CD4-positive, CD25-positive, alpha-beta regulatory T cell (primary cell): Measurements from ENCODE around the gene PDE4D. TPM values are rescaled to one million over a fixed set of nuclear protein-coding genes. Genes with fewer than 3 reads are reported as not detected.
"Not testable (repeated sequence)": the region's sequence is repeated elsewhere in the genome, so short reads cannot be mapped to it uniquely, and the experiment has no call there.

Source experiments
- ATAC-seq, 2 donors: fragments of 150-1000 bp; cut with Tn5 transposase; one replicate each; pipeline ENCODE4 v1.10.0; 2021; ENCODE audit warnings: low read depth in 2 of 2, moderate number of reproducible peaks in 2 of 2, moderate library complexity in 1 of 2
- DNase-seq, 3 donors: peaks; one replicate each; pipeline versions ENCODE4 v3.0.0 to v3.0.0-alpha.2; 2012 to 2022; ENCODE audit warnings: mixed read lengths in 1 of 3
- H3K27ac ChIP-seq: one replicate; pipeline ENCODE4 v1.7.0; 2013; ENCODE audit warnings: mild to moderate bottlenecking, low read length; ENCODE audit not compliant: insufficient read depth, poor library complexity, severe bottlenecking
- H3K27me3 ChIP-seq: one replicate; pipeline ENCODE4 v1.7.0; 2013; ENCODE audit warnings: low read length; ENCODE audit not compliant: control insufficient read depth, insufficient read depth
- H3K36me3 ChIP-seq: one replicate; pipeline ENCODE4 v1.7.0; 2013; ENCODE audit warnings: mild to moderate bottlenecking, low read length, moderate library complexity; ENCODE audit not compliant: control insufficient read depth, insufficient read depth
- H3K4me1 ChIP-seq: 2 replicates; pipeline ENCODE4 v1.7.0; 2013; ENCODE audit warnings: mild to moderate bottlenecking, low read length; ENCODE audit not compliant: insufficient read depth, control insufficient read depth, poor library complexity, severe bottlenecking
- H3K4me3 ChIP-seq: one replicate; pipeline ENCODE4 v1.7.0; 2013; ENCODE audit warnings: low read depth, mild to moderate bottlenecking, low read length, moderate library complexity
- H3K9me3 ChIP-seq, 2 experiments: 1 replicate in 1 of 2; 2 replicates in 1 of 2; pipeline ENCODE4 v1.7.0; 2013; ENCODE audit warnings: low read length in 2 of 2, mild to moderate bottlenecking in 1 of 2, moderate library complexity in 1 of 2; ENCODE audit not compliant: control insufficient read depth in 2 of 2
- H3K27ac Mint-ChIP-seq, 3 donors: one replicate each; pipeline ENCODE4 v1.8.0; 2020 to 2022; ENCODE audit warnings: mild to moderate bottlenecking in 3 of 3, mixed read lengths in 3 of 3, moderate library complexity in 2 of 3
- H3K27me3 Mint-ChIP-seq: one replicate; pipeline ENCODE4 v1.8.0; 2022; ENCODE audit warnings: mild to moderate bottlenecking, mixed read lengths
- H3K36me3 Mint-ChIP-seq: one replicate; pipeline ENCODE4 v1.8.0; 2020; ENCODE audit warnings: mixed read lengths
- H3K4me1 Mint-ChIP-seq, 4 donors: one replicate each; pipeline ENCODE4 v1.8.0; 2020 to 2022; ENCODE audit warnings: mixed read lengths in 4 of 4, mild to moderate bottlenecking in 1 of 4
- H3K4me3 Mint-ChIP-seq, 4 donors: one replicate each; pipeline ENCODE4 v1.8.0; 2020 to 2022; ENCODE audit warnings: mild to moderate bottlenecking in 4 of 4, mixed read lengths in 4 of 4, moderate library complexity in 3 of 4
- H3K9me3 Mint-ChIP-seq, 7 donors: one replicate each; pipeline ENCODE4 v1.8.0; 2020 to 2022; ENCODE audit warnings: mixed read lengths in 7 of 7, mild to moderate bottlenecking in 3 of 7, moderate library complexity in 2 of 7
- polyA plus RNA-seq, 4 donors: library from polyadenylated mRNA; unstranded; fragments of 300-500 nt; fragmentation: Illumina TruSeq; gene quantifications; one replicate each; pipeline ENCODE4 v1.2.3, GENCODE V29; 2021
- total RNA-seq: library from RNA; stranded (reverse); gene quantifications from one replicate; pipeline ENCODE4 v1.2.3, GENCODE V29; 2022

The PDE4D gene
- total and polyA plus RNA-seq, 5 donors from 2014 or later = 2.1 to 39.9 (median 4.8) TPM

DNA sequence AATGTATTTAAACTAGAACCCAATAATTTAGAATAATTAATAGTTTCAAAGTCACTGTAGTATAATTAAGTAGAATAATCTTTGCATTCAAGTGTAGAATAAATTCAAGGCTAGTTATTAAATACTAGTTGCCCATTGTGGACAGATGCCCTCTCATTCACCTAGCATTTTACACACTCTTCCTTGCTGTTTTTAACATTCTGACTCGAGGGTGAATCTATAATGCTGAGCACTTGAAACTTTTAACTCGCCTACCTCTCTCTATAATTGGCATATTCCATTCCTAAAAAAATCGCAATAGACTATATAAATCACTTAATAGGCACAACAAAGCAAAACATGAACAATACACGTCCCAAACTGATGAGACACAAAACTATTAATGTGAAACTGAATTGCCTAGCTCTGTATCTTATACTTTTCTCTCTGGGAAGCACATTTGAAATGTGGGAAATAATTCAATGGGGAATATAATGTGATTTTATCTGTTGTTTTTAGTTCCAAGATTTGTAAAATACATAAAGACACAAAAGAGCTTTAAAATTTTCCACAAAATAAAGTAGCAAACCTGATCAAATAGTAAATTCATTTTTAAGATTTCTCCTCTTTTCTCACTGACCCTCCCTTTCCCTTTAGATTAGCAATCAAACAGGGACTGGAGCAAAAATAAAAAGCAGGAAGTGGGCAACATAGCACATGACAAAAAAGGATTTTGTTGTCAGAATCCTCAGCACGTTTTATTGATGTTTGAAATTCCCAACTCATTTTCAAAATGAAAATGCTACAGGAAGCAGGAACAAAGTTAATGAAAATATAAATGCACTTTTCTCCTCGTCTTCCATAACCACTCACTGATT lies 295.6 kb downstream of the PDE4D start:
- H3K27me3 Mint-ChIP-seq = peaks cover 4% of the 10 kb centered on the region
- no peaks in the 10 kb centered on the region for H3K36me3 ChIP-seq
- H3K4me1 ChIP-seq = no peaks in the 10 kb centered on the region
- DNase-seq (no peak), ATAC-seq (no peak)
- no peak overlapping the region for H3K27ac Mint-ChIP-seq
- no peak overlapping the region for H3K4me3 Mint-ChIP-seq
- H3K9me3 Mint-ChIP-seq = peaks cover 0 to 6% (median 0%) of the 10 kb centered on the region in 7 donors
- H3K27me3 ChIP-seq = no peaks in the 10 kb centered on the region
- H3K4me1 Mint-ChIP-seq = peaks cover 0 to 7% (median under 1%) of the 10 kb centered on the region in 4 donors
- H3K36me3 Mint-ChIP-seq = no peaks in the 10 kb centered on the region
- H3K4me3 ChIP-seq = no peak overlapping the region
- no peak overlapping the region for H3K27ac ChIP-seq
- no peaks in the 10 kb centered on the region for H3K9me3 ChIP-seq

DNA sequence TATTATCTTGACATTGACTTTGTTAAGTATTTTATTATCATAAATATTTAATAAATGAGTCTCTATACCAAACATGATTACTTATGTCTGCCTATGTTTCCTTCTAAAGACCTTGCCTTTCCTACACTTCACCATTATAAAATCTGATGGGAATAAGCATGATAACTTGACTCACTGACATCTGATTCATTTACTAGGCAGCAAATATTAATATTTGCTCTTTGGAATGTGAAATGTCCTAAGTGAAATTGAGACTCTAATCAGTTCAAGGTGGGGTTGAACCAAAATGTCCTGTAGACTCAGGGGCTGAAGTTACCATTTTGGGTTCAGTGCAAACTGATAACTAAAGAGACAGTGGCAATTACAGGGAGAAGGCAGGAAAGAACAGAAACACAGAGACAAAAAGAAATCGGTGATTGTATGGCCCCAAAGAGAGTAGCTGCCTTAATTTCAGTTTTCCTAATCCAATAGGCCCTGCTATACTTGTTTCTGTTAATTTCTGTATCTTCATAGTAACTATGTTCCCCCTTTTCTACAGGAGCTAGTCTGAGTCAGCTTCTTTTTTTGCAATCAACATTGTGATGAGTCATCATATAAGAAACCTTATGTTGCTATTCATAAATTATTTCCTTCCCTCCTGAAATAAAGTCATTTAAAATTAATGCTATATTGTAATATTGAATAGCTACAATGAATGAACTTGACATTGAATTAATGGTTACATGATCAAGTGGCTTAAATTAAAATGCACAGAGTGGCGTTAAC lies 296.8 kb downstream of the PDE4D start:
- no peaks in the 10 kb centered on the region for H3K9me3 ChIP-seq
- Mint-ChIP-seq H3K4me1 (peaks cover 0 to 7% (median 2%) of the 10 kb centered on the region in 4 donors), H3K36me3 (no peaks in the 10 kb centered on the region), H3K27me3 (peaks cover 4% of the 10 kb centered on the region), H3K27ac (no peak overlapping the region), H3K9me3 (peaks cover 0 to 5% (median 0%) of the 10 kb centered on the region in 7 donors), H3K4me3 (no peak overlapping the region)
- H3K27me3 ChIP-seq = no peaks in the 10 kb centered on the region
- no peak for DNase-seq
- H3K4me3 ChIP-seq = no peak overlapping the region
- ATAC-seq = no peak
- no peak overlapping the region for H3K27ac ChIP-seq
- no peaks in the 10 kb centered on the region for H3K36me3 ChIP-seq
- no peaks in the 10 kb centered on the region for H3K4me1 ChIP-seq

DNA sequence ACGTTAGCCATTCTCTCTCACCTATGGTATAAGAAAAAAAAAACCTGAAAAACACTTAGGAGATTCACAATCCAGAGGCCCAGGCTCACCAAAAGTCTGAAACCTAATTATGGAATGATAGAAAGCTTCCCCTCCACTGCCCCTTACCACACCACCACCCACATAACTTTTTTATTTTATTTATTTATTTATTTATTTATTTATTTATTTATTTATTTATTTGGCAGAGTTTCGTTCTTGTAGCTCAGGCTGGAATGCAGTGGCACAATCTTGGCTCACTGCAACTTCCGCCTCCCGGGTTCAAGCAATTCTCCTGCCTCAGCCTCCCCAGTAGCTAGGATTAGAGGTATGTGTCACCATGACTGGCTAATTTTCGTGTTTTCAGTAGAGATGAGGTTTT lies 299.4 kb downstream of the PDE4D start:
- ATAC-seq, H3K36me3 Mint-ChIP-seq: not testable (repeated sequence)

DNA sequence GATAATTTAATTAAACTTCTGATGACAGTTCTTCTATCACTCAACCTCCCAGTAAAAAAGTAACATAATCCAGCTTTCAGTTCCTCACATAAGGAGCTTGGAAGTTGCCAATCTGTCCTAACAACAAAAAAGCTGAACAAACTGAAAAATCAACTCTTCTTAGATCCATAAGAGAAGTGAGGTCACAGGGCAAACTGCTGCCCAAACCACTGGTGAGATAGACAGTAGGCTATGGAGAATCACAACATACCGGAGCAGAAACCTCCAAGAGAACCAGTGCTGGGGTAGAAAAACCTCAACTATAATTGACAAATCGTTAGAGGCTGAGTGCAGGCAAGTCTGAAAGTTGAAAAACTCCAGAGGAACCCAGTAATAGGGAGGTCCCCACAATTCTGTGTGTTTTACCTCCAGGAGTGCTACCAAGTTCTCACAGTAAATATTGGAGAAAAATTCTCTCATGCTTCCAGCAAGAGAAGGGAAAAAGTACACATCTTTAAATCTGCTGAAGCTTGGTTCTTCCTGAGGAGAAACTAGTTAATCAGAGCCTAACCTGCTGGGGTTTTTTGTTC lies 300.0 kb downstream of the PDE4D start:
- H3K4me3 ChIP-seq = no peak overlapping the region
- H3K27me3 ChIP-seq = no peaks in the 10 kb centered on the region
- H3K36me3 ChIP-seq = no peaks in the 10 kb centered on the region
- Mint-ChIP-seq H3K36me3 (no peaks in the 10 kb centered on the region), H3K9me3 (peaks cover 0 to 5% (median 0%) of the 10 kb centered on the region in 7 donors), H3K27me3 (peaks cover 1% of the 10 kb centered on the region), H3K4me1 (peaks cover 0 to 17% (median 4%) of the 10 kb centered on the region in 4 donors), H3K4me3 (no peak overlapping the region), H3K27ac (no peak overlapping the region)
- DNase-seq (no peak), ATAC-seq (no peak)
- no peaks in the 10 kb centered on the region for H3K4me1 ChIP-seq
- no peak overlapping the region for H3K27ac ChIP-seq
- H3K9me3 ChIP-seq = no peaks in the 10 kb centered on the region

More for the DNA sequence above, 299.4 kb downstream of the PDE4D start:
- not testable (repeated sequence) for H3K27me3 Mint-ChIP-seq, H3K27ac ChIP-seq, H3K9me3 ChIP-seq, H3K9me3 Mint-ChIP-seq, H3K4me3 ChIP-seq, H3K27ac Mint-ChIP-seq, H3K4me1 ChIP-seq, H3K36me3 ChIP-seq, H3K4me3 Mint-ChIP-seq, H3K27me3 ChIP-seq, DNase-seq
- H3K4me1 Mint-ChIP-seq = peaks cover 0 to 17% (median 4%) of the 10 kb centered on the region in 4 donors

DNA sequence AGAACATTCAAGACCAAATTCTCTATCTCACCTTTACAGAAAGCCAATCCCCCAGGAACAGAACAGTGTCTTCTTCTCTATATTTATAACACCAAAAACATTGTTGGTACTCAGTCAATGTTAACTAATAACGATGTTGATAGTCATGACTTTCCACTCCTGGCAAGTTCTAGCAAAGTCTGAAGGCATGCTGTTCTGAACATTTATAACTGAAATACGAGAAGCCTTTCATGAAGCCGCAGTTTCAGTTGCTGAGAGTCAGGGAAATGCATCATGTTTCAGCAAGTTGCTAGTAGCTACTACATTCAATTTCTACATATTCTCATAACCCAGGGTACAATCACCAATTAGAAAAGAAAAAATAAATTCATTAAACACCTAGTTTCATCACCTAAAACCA lies 301.4 kb downstream of the PDE4D start:
- no peaks in the 10 kb centered on the region for H3K36me3 ChIP-seq
- no peaks in the 10 kb centered on the region for H3K27me3 ChIP-seq
- ATAC-seq (no peak), DNase-seq (no peak)
- no peaks in the 10 kb centered on the region for H3K36me3 Mint-ChIP-seq
- H3K9me3 ChIP-seq = no peaks in the 10 kb centered on the region
- H3K4me3 ChIP-seq = no peak overlapping the region
- H3K27ac Mint-ChIP-seq = no peak overlapping the region
- H3K27ac ChIP-seq = no peak overlapping the region
- no peak overlapping the region for H3K4me3 Mint-ChIP-seq
- H3K9me3 Mint-ChIP-seq = peaks cover 0 to 5% (median 0%) of the 10 kb centered on the region in 7 donors
- no peaks in the 10 kb centered on the region for H3K4me1 ChIP-seq
- H3K4me1 Mint-ChIP-seq = peaks cover 0 to 10% (median 4%) of the 10 kb centered on the region in 4 donors
- H3K27me3 Mint-ChIP-seq = no peaks in the 10 kb centered on the region

DNA sequence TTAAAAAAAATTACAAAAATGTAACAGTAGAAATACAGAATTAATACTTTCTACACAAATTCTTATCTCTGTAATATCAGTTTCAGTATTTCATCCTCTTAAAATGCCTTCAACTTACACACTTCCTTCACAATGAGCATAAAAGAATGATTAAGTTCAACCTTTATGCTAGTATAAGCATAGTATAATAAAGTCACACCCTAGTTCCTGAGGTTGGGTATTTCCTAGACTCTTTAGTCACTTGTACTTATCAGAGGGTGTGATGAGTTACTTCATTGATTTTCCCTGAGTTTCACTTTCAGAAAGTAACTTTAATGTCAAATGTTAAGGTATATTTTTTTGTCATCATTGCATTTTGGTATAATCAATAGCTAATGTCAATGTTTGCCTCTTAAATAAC lies 302.4 kb downstream of the PDE4D start:
- Mint-ChIP-seq H3K27ac (no peak overlapping the region), H3K9me3 (peaks cover 0 to 2% (median 0%) of the 10 kb centered on the region in 7 donors), H3K27me3 (no peaks in the 10 kb centered on the region), H3K36me3 (no peaks in the 10 kb centered on the region), H3K4me3 (no peak overlapping the region), H3K4me1 (peaks cover 0 to 10% (median 4%) of the 10 kb centered on the region in 4 donors)
- Histone ChIP-seq H3K27me3 (no peaks in the 10 kb centered on the region), H3K4me1 (no peaks in the 10 kb centered on the region), H3K27ac (no peak overlapping the region), H3K9me3 (no peaks in the 10 kb centered on the region), H3K36me3 (no peaks in the 10 kb centered on the region), H3K4me3 (no peak overlapping the region)
- ATAC-seq = peak in 1 of 2 donors; percentile 53
- peak in 1 of 3 donors; percentile 20 for DNase-seq

DNA sequence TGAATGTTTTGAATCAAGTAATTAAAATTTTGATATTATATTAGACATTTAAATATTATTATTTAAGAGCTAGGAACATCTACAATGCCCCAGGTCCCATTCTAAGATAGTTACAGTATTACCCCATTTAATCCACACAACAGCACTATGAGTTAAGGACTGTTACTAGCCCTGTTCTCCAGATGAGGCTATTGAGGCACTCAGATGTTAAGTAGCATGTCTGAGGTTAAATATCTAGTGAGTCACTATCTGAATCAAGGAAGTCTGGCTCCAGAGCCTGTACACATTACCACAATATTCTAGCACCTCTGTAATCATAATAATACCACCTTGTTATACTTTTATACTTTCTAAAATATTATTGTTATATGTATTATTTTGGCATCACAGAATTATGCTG lies 304.6 kb downstream of the PDE4D start:
- peaks cover 0 to under 1% (median 0%) of the 10 kb centered on the region in 7 donors for H3K9me3 Mint-ChIP-seq

More for the DNA sequence above, 304.6 kb downstream of the PDE4D start:
- Histone ChIP-seq H3K27me3 (no peaks in the 10 kb centered on the region), H3K9me3 (no peaks in the 10 kb centered on the region), H3K4me1 (no peaks in the 10 kb centered on the region), H3K27ac (no peak overlapping the region), H3K36me3 (no peaks in the 10 kb centered on the region), H3K4me3 (no peak overlapping the region)
- Mint-ChIP-seq H3K4me1 (peaks cover 0 to 10% (median 4%) of the 10 kb centered on the region in 4 donors), H3K27me3 (no peaks in the 10 kb centered on the region), H3K27ac (no peak overlapping the region), H3K4me3 (no peak overlapping the region), H3K36me3 (no peaks in the 10 kb centered on the region)
- ATAC-seq (no peak), DNase-seq (no peak)
